Hepatocyte (in vitro differentiated cells): ENCODE results near the gene FGD4. TPM values are rescaled to one million over a fixed set of nuclear protein-coding genes. Genes with fewer than 3 reads are reported as not detected.

Experiments
- DNase-seq: peaks from one replicate; pipeline ENCODE4 v3.0.0-alpha.2; 2016; ENCODE audit warnings: low spot score
- H2AFZ ChIP-seq: fragments of 200-600 bp; sonication (generic); 2 replicates; pipeline ENCODE4 v1.6.0; 2016; ENCODE audit warnings: antibody characterized with exemption, mild to moderate bottlenecking
- H3K27ac ChIP-seq: fragments of 200-600 bp; sonication (generic); 2 replicates; pipeline ENCODE4 v1.5.1; 2016; ENCODE audit warnings: mild to moderate bottlenecking
- H3K27me3 ChIP-seq: fragments of 200-600 bp; sonication (generic); 2 replicates; pipeline ENCODE4 v1.6.1; 2016
- H3K36me3 ChIP-seq: fragments of 200-600 bp; sonication (generic); replicated peaks from 2 replicates; pipeline ENCODE4 v1.5.1; 2016; ENCODE audit warnings: low read depth; ENCODE audit not compliant: insufficient read depth
- H3K4me1 ChIP-seq: fragments of 200-600 bp; sonication (generic); 2 replicates; pipeline ENCODE4 v1.5.1; 2016; ENCODE audit warnings: mild to moderate bottlenecking, moderate library complexity; ENCODE audit not compliant: insufficient read depth
- H3K4me2 ChIP-seq: fragments of 200-600 bp; sonication (generic); 2 replicates; pipeline ENCODE4 v1.6.0; 2016
- H3K4me3 ChIP-seq: fragments of 200-600 bp; sonication (generic); 2 replicates; pipeline ENCODE4 v1.5.1; 2016; ENCODE audit warnings: mild to moderate bottlenecking
- H3K79me2 ChIP-seq: fragments of 200-600 bp; sonication (generic); 2 replicates; pipeline ENCODE4 v1.6.0; 2017; ENCODE audit warnings: mild to moderate bottlenecking
- H3K9me2 ChIP-seq: fragments of 200-600 bp; sonication (generic); replicated peaks from 2 replicates; pipeline ENCODE4 v1.6.0; 2017; ENCODE audit warnings: mild to moderate bottlenecking; ENCODE audit not compliant: insufficient read depth
- H3K9me3 ChIP-seq: fragments of 200-600 bp; sonication (generic); 2 replicates; pipeline ENCODE4 v1.5.1; 2016; ENCODE audit warnings: low read depth, mild to moderate bottlenecking
- H4K20me1 ChIP-seq: fragments of 200-600 bp; sonication (generic); 2 replicates; pipeline ENCODE4 v1.6.0; 2016; ENCODE audit warnings: mild to moderate bottlenecking; ENCODE audit not compliant: insufficient read depth, poor library complexity, severe bottlenecking
- EZH2 ChIP-seq: fragments of 200-600 bp; sonication (generic); IDR thresholded peaks from 2 replicates; pipeline ENCODE4 v1.6.1; 2016; ENCODE audit warnings: antibody characterized with exemption, mild to moderate bottlenecking, borderline replicate concordance
- EZH2phosphoT487 ChIP-seq: fragments of 200-600 bp; sonication (generic); IDR thresholded peaks from one replicate; pipeline ENCODE4 v1.6.1; 2018; ENCODE audit warnings: antibody characterized with exemption, mild to moderate bottlenecking, low read depth, moderate library complexity; ENCODE audit not compliant: unreplicated experiment, severe bottlenecking
- WGBS: methylation state at CpG from one replicate; pipeline ENCODE4 v1.1.6; 2016; ENCODE audit warnings: low lambda C conversion rate; ENCODE audit errors: missing lambda C conversion rate; 5-methylcytosine and 5-hydroxymethylcytosine counted together
- polyA plus RNA-seq: library from polyadenylated mRNA; unstranded; fragments of >200 nt; fragmentation: Nextera tagmentation; extraction: Ambion mirVana; gene quantifications from 2 replicates; pipeline ENCODE4 v1.2.1, GENCODE V29; 2016
- total RNA-seq: library from RNA; depleted of rRNA; stranded (reverse); fragments of >200 nt; gene quantifications from 2 replicates; pipeline ENCODE4 v1.2.3, GENCODE V29; 2014
- TF ChIP-seq, protein P1 (sequence below): fragments of 200-600 bp; sonication (generic); IDR thresholded peaks from 2 replicates; pipeline ENCODE4 v1.5.1; 2016; ENCODE audit warnings: antibody characterized with exemption, mild to moderate bottlenecking; ENCODE audit not compliant: poor library complexity

Gene FGD4
- total and polyA plus RNA-seq, 2 experiments from 2014 or later = 15.2 to 41.5 TPM

DNA sequence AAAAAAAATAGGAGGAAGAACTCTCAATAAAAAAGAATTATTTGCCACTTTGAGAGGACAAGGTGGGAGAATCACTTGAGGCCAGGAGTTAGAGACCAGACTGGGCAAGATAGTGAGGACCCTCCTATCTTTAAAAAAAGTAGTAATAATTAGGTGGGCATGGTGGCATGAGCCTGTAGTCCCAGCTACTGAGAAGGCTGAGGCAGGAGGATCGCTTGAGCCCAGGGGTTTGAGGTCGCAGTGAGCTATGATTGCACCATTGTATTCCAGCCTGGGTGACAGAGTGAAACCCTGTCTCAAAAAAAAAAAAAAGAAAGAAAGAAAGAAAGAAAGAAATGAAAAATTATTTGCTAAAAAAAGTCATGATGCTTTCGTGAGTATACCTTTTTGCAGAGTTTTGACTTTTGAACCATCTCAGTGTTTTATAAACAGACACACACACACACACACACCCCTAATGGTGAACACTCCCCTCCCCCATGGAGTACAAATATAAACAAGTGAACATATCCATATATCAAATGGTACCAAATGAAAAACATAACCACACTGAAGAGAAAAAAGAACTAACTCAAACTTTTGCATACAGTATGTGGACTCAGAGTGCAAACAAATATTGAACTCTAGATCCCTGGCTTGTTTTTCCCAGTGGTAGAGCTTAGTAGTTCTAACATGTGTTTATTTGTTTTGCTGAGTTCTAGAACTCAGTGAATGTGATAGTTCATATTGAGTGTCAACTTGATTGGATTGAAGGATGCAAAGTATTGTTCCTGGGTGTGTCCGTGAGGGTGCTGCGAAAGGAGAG lies 252.0 kb downstream of the FGD4 start:
- Histone ChIP-seq H3K9me2 (no peaks in the 10 kb centered on the region), H3K4me1 (no peaks in the 10 kb centered on the region), H3K27ac (no peak overlapping the region), H3K4me3 (no peak overlapping the region), H3K27me3 (no peaks in the 10 kb centered on the region), H3K36me3 (no peaks in the 10 kb centered on the region), H3K9me3 (no peaks in the 10 kb centered on the region), H3K4me2 (no peak overlapping the region), H2AFZ (no peak overlapping the region), H4K20me1 (no peaks in the 10 kb centered on the region), H3K79me2 (no peaks in the 10 kb centered on the region)
- 94% methylated on average over 5 of the region's 5 CpGs for WGBS
- no peak for DNase-seq
- no peak for TF ChIP-seq EZH2phosphoT487
- TF ChIP-seq EZH2 = no peak
- TF ChIP-seq, protein P1, sequence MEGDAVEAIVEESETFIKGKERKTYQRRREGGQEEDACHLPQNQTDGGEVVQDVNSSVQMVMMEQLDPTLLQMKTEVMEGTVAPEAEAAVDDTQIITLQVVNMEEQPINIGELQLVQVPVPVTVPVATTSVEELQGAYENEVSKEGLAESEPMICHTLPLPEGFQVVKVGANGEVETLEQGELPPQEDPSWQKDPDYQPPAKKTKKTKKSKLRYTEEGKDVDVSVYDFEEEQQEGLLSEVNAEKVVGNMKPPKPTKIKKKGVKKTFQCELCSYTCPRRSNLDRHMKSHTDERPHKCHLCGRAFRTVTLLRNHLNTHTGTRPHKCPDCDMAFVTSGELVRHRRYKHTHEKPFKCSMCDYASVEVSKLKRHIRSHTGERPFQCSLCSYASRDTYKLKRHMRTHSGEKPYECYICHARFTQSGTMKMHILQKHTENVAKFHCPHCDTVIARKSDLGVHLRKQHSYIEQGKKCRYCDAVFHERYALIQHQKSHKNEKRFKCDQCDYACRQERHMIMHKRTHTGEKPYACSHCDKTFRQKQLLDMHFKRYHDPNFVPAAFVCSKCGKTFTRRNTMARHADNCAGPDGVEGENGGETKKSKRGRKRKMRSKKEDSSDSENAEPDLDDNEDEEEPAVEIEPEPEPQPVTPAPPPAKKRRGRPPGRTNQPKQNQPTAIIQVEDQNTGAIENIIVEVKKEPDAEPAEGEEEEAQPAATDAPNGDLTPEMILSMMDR = no peak

GRCh38 chr12:32651956-32652210 lies 252.5 kb downstream of the FGD4 start:
- Histone ChIP-seq H3K4me2 (no peak overlapping the region), H3K27me3 (no peaks in the 10 kb centered on the region), H3K27ac (no peak overlapping the region), H3K4me1 (no peaks in the 10 kb centered on the region), H3K9me3 (no peaks in the 10 kb centered on the region), H3K4me3 (no peak overlapping the region), H3K36me3 (no peaks in the 10 kb centered on the region), H3K9me2 (no peaks in the 10 kb centered on the region), H3K79me2 (no peaks in the 10 kb centered on the region), H2AFZ (no peak overlapping the region), H4K20me1 (no peaks in the 10 kb centered on the region)
- WGBS = 83% methylated on average over 4 of the region's 4 CpGs
- TF ChIP-seq EZH2phosphoT487 = no peak
- TF ChIP-seq EZH2 = no peak
- TF ChIP-seq, protein P1 = no peak
- no peak for DNase-seq

DNA sequence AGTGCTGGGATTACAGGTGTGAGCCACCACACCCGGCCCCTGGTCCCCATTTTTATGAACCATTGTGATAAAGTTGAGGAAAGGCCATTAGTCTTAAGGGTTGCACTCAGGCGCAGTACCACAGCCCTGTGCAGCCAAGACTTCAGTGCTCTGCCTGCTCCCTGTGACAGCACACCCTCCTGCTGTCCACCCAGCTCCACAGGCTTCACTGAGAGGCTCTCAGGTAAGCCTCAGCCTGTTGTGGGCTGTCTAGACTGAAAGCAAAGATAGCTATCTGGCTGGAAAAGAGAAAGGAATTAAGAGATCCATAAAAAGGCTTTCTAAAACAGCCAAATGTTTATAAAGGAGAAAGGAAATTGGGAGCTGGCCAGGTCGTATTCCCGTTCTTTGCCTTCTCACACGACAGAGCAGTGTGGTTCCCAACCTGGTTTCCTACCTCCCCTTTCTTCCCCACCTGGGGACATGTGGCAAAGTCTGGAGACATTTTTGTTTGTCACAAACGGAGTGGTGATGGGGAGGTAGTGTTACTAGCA lies 260.6 kb downstream of the FGD4 start:
- no peaks in the 10 kb centered on the region for H3K9me2 ChIP-seq
- 42% methylated on average over 6 of the region's 6 CpGs for WGBS
- no peaks in the 10 kb centered on the region for H3K79me2 ChIP-seq
- no peaks in the 10 kb centered on the region for H4K20me1 ChIP-seq
- TF ChIP-seq EZH2 = no peak
- peak overlapping the region; percentile 28 for H3K27ac ChIP-seq
- no peak overlapping the region for H2AFZ ChIP-seq
- no peaks in the 10 kb centered on the region for H3K9me3 ChIP-seq
- DNase-seq = peak; percentile 23
- H3K36me3 ChIP-seq = no peaks in the 10 kb centered on the region
- no peak overlapping the region for H3K4me3 ChIP-seq
- peaks cover 6% of the 10 kb centered on the region for H3K4me1 ChIP-seq
- H3K4me2 ChIP-seq = no peak overlapping the region
- no peaks in the 10 kb centered on the region for H3K27me3 ChIP-seq

DNA sequence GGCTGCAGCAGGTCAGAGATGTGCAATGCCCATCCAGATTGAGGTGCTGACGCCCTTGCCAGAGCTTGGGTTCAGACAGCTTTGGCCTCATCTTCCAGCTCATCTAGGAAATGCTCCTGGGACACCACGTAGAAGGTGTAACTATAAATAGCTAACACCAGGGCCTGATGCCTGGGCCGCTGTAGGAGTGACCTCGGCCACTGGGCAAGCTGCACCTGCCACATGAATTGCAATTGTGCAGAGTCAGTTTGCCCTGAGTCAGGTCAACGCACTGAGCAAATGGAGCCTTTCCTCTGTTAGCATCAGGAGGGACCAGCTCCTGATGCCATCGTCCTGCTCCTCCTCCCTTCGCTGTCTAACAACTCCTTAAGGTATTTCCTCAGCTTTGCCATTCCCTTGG lies 262.3 kb downstream of the FGD4 start:
- H3K9me3 ChIP-seq = no peaks in the 10 kb centered on the region
- 94% methylated on average over 7 of the region's 7 CpGs for WGBS
- peaks cover 6% of the 10 kb centered on the region for H3K4me1 ChIP-seq
- H2AFZ ChIP-seq = no peak overlapping the region
- TF ChIP-seq EZH2 (no peak), EZH2phosphoT487 (no peak)
- TF ChIP-seq, protein P1 = no peak
- H4K20me1 ChIP-seq = no peaks in the 10 kb centered on the region
- H3K4me2 ChIP-seq = no peak overlapping the region
- H3K4me3 ChIP-seq = no peak overlapping the region
- H3K27ac ChIP-seq = no peak overlapping the region
- no peaks in the 10 kb centered on the region for H3K36me3 ChIP-seq
- H3K27me3 ChIP-seq = no peaks in the 10 kb centered on the region
- no peaks in the 10 kb centered on the region for H3K79me2 ChIP-seq
- DNase-seq = no peak
- no peaks in the 10 kb centered on the region for H3K9me2 ChIP-seq
